Activated CD8-positive, alpha-beta T cell treated with anti-CD3 and anti-CD28 coated beads, Interleukin-2, amount 10 ng/mL, durations not matched to agents 7 days and 5 days (primary cell): ENCODE measurements around the gene BTBD9. TPM values are rescaled to one million over a fixed set of nuclear protein-coding genes. Genes with fewer than 3 reads are reported as not detected.

Experiments used
- ATAC-seq: fragments of 150-1000 bp; cut with Tn5 transposase; one replicate; pipeline ENCODE4 v1.10.0; 2021; ENCODE audit warnings: moderate library complexity
- CTCF ChIA-PET: fragments of 350-600 bp; sonication (Branson Sonifier 250); formaldehyde crosslinking; loops from one replicate; lab custom pipeline; 2021; ENCODE audit warnings: antibody characterized with exemption; lab: Charles Lee
- POLR2A ChIA-PET: fragments of 350-600 bp; sonication (Branson Sonifier 250); formaldehyde crosslinking; loops from one replicate; lab custom pipeline; 2021; ENCODE audit warnings: antibody characterized with exemption; lab: Charles Lee
- DNase-seq: peaks from one replicate; pipeline ENCODE4 v3.0.0-alpha.2; 2020
- H3K27ac Mint-ChIP-seq: one replicate; pipeline ENCODE4 v1.8.0; 2021; ENCODE audit warnings: mild to moderate bottlenecking, mixed read lengths
- H3K27me3 Mint-ChIP-seq: one replicate; pipeline ENCODE4 v1.8.0; 2021; ENCODE audit warnings: low read depth, mixed read lengths
- H3K36me3 Mint-ChIP-seq: one replicate; pipeline ENCODE4 v1.8.0; 2021; ENCODE audit warnings: low read depth, mixed read lengths
- H3K4me1 Mint-ChIP-seq: one replicate; pipeline ENCODE4 v1.8.0; 2021; ENCODE audit warnings: low read depth, mixed read lengths
- H3K4me3 Mint-ChIP-seq: one replicate; pipeline ENCODE4 v1.8.0; 2021; ENCODE audit warnings: mild to moderate bottlenecking, mixed read lengths
- H3K9me3 Mint-ChIP-seq: one replicate; pipeline ENCODE4 v1.8.0; 2022; ENCODE audit warnings: mixed read lengths; ENCODE audit not compliant: insufficient read depth
- total RNA-seq, 2 experiments: library from RNA; stranded (reverse); gene quantifications; one replicate each; pipeline ENCODE4 v1.2.3, GENCODE V29; 2021

BTBD9 gene
- total RNA-seq, 2 experiments from 2014 or later, result 9.4 to 12.4 TPM

GRCh38 chr6:38169977-38170526 is 469.7 kb downstream of the BTBD9 start:
- DNase-seq, result no peak
- no peak for ATAC-seq
- CTCF ChIA-PET, result no interaction called here
- POLR2A ChIA-PET, result no interaction called here
- no peaks in the 10 kb centered on the region for H3K27me3 Mint-ChIP-seq
- H3K36me3 Mint-ChIP-seq, result no peaks in the 10 kb centered on the region
- H3K4me3 Mint-ChIP-seq, result no peak overlapping the region
- no peaks in the 10 kb centered on the region for H3K9me3 Mint-ChIP-seq
- no peaks in the 10 kb centered on the region for H3K4me1 Mint-ChIP-seq
- H3K27ac Mint-ChIP-seq, result no peak overlapping the region

GRCh38 chr6:38169221-38169976 is 470.3 kb downstream of the BTBD9 start:
- no peaks in the 10 kb centered on the region for H3K36me3 Mint-ChIP-seq
- CTCF ChIA-PET, result no interaction called here
- no peak overlapping the region for H3K4me3 Mint-ChIP-seq
- H3K4me1 Mint-ChIP-seq, result no peaks in the 10 kb centered on the region
- DNase-seq (no peak), ATAC-seq (no peak)
- H3K9me3 Mint-ChIP-seq, result no peaks in the 10 kb centered on the region
- H3K27ac Mint-ChIP-seq, result no peak overlapping the region
- no peaks in the 10 kb centered on the region for H3K27me3 Mint-ChIP-seq
- POLR2A ChIA-PET, result no interaction called here

GRCh38 chr6:38168699-38169098 is 471.0 kb downstream of the BTBD9 start:
- no peaks in the 10 kb centered on the region for H3K36me3 Mint-ChIP-seq
- ChIA-PET POLR2A (no interaction called here), CTCF (no interaction called here)
- H3K4me3 Mint-ChIP-seq, result no peak overlapping the region
- no peak for DNase-seq
- no peaks in the 10 kb centered on the region for H3K27me3 Mint-ChIP-seq
- no peaks in the 10 kb centered on the region for H3K9me3 Mint-ChIP-seq
- no peaks in the 10 kb centered on the region for H3K4me1 Mint-ChIP-seq
- no peak for ATAC-seq
- H3K27ac Mint-ChIP-seq, result no peak overlapping the region

GRCh38 chr6:38168126-38168525 is 471.6 kb downstream of the BTBD9 start:
- no peak overlapping the region for H3K4me3 Mint-ChIP-seq
- no peak overlapping the region for H3K27ac Mint-ChIP-seq
- H3K9me3 Mint-ChIP-seq, result no peaks in the 10 kb centered on the region
- CTCF ChIA-PET, result no interaction called here
- H3K27me3 Mint-ChIP-seq, result no peaks in the 10 kb centered on the region
- ATAC-seq (no peak), DNase-seq (no peak)
- H3K4me1 Mint-ChIP-seq, result no peaks in the 10 kb centered on the region
- POLR2A ChIA-PET, result no interaction called here
- H3K36me3 Mint-ChIP-seq, result no peaks in the 10 kb centered on the region

GRCh38 chr6:38167598-38167997 is 472.1 kb downstream of the BTBD9 start:
- POLR2A ChIA-PET, result no interaction called here

GRCh38 chr6:38166411-38167240 is 473.1 kb downstream of the BTBD9 start:
- H3K4me3 Mint-ChIP-seq, result no peak overlapping the region
- H3K27ac Mint-ChIP-seq, result no peak overlapping the region
- no peaks in the 10 kb centered on the region for H3K36me3 Mint-ChIP-seq
- ChIA-PET POLR2A (no interaction called here), CTCF (no interaction called here)
- ATAC-seq (no peak), DNase-seq (no peak)
- H3K4me1 Mint-ChIP-seq, result no peaks in the 10 kb centered on the region
- H3K9me3 Mint-ChIP-seq, result no peaks in the 10 kb centered on the region
- no peaks in the 10 kb centered on the region for H3K27me3 Mint-ChIP-seq

More at GRCh38 chr6:38167598-38167997, 472.1 kb downstream of the BTBD9 start:
- Mint-ChIP-seq H3K27ac (no peak overlapping the region), H3K4me3 (no peak overlapping the region), H3K36me3 (no peaks in the 10 kb centered on the region), H3K9me3 (no peaks in the 10 kb centered on the region), H3K4me1 (no peaks in the 10 kb centered on the region), H3K27me3 (no peaks in the 10 kb centered on the region)
- ATAC-seq (no peak), DNase-seq (no peak)
- CTCF ChIA-PET, result no interaction called here

- no peak for ATAC-seq
- Mint-ChIP-seq H3K4me3 (no peak overlapping the region), H3K27ac (no peak overlapping the region), H3K9me3 (no peaks in the 10 kb centered on the region), H3K4me1 (no peaks in the 10 kb centered on the region), H3K27me3 (no peaks in the 10 kb centered on the region), H3K36me3 (no peaks in the 10 kb centered on the region)
- CTCF ChIA-PET, result interaction anchor here (1.4 kb wide), 1 partner anchor 329 kb away, joined by 3 read pairs; no protein-coding TSS in a partner anchor
- no peak for DNase-seq
- POLR2A ChIA-PET, result no interaction called here
Measured at GRCh38 chr6:38164671-38165108, 475.0 kb downstream of the BTBD9 start.

- no peaks in the 10 kb centered on the region for H3K36me3 Mint-ChIP-seq
- DNase-seq, result no peak
- POLR2A ChIA-PET, result no interaction called here
- no peak overlapping the region for H3K27ac Mint-ChIP-seq
- CTCF ChIA-PET, result interaction anchor here (1.4 kb wide), 1 partner anchor 330 kb away, joined by 3 read pairs; no protein-coding TSS in a partner anchor
- no peaks in the 10 kb centered on the region for H3K4me1 Mint-ChIP-seq
- no peaks in the 10 kb centered on the region for H3K9me3 Mint-ChIP-seq
- no peak overlapping the region for H3K4me3 Mint-ChIP-seq
- H3K27me3 Mint-ChIP-seq, result no peaks in the 10 kb centered on the region
- no peak for ATAC-seq
Measured at GRCh38 chr6:38164131-38164481, 475.6 kb downstream of the BTBD9 start.

- no peak overlapping the region for H3K4me3 Mint-ChIP-seq
- H3K36me3 Mint-ChIP-seq, result no peaks in the 10 kb centered on the region
- no peaks in the 10 kb centered on the region for H3K27me3 Mint-ChIP-seq
- ATAC-seq, result no peak
- ChIA-PET CTCF (interaction anchor here (1.4 kb wide), 1 partner anchor 331 kb away, joined by 3 read pairs; no protein-coding TSS in a partner anchor), POLR2A (no interaction called here)
- H3K9me3 Mint-ChIP-seq, result no peaks in the 10 kb centered on the region
- H3K27ac Mint-ChIP-seq, result no peak overlapping the region
- no peak for DNase-seq
- H3K4me1 Mint-ChIP-seq, result no peaks in the 10 kb centered on the region
Measured at GRCh38 chr6:38163186-38164130, 476.3 kb downstream of the BTBD9 start.

GRCh38 chr6:38162493-38163185 is 477.1 kb downstream of the BTBD9 start:
- CTCF ChIA-PET, result no interaction called here
- POLR2A ChIA-PET, result no interaction called here
- ATAC-seq (no peak), DNase-seq (no peak)
- no peak overlapping the region for H3K4me3 Mint-ChIP-seq
- no peak overlapping the region for H3K27ac Mint-ChIP-seq
- H3K9me3 Mint-ChIP-seq, result no peaks in the 10 kb centered on the region
- no peaks in the 10 kb centered on the region for H3K4me1 Mint-ChIP-seq
- no peaks in the 10 kb centered on the region for H3K27me3 Mint-ChIP-seq
- H3K36me3 Mint-ChIP-seq, result no peaks in the 10 kb centered on the region
